PC-9 (cell line): Measurements from ENCODE around the gene ADGRA3. TPM values are rescaled to one million over a fixed set of nuclear protein-coding genes. Genes with fewer than 3 reads are reported as not detected.

Experiments used
- BruUV-seq: library from RNA; stranded (reverse); fragments of 400-500 nt; replicated peaks from 2 replicates; lab custom pipeline; 2021; lab: Mats Ljungman, UMichigan
- CTCF ChIA-PET: fragments of 300-600 bp; sonication (Branson Sonifier 250); formaldehyde crosslinking; loops from one replicate; lab custom pipeline; 2022; ENCODE audit warnings: antibody characterized with exemption; lab: Charles Lee
- POLR2A ChIA-PET: fragments of 300-600 bp; sonication (Branson Sonifier 250); formaldehyde crosslinking; loops from one replicate; lab custom pipeline; 2022; ENCODE audit warnings: antibody characterized with exemption; ENCODE audit not compliant: unreplicated experiment; lab: Charles Lee
- DNase-seq, 2 experiments: peaks; one replicate each; pipeline versions ENCODE4 v3.0.0 to v3.0.0-alpha.2; 2015 to 2022; ENCODE audit warnings: mixed read lengths in 1 of 2
- H2AFZ ChIP-seq: fragments of 200-600 bp; sonication (generic); 2 replicates; pipeline ENCODE4 v1.8.1; 2017; ENCODE audit warnings: antibody characterized with exemption
- H3F3A ChIP-seq: fragments of 200-600 bp; sonication (generic); 2 replicates; pipeline ENCODE4 v1.8.1; 2017; ENCODE audit warnings: antibody characterized with exemption, mild to moderate bottlenecking, low read depth; ENCODE audit not compliant: insufficient read depth
- H3K27ac ChIP-seq: fragments of 200-600 bp; sonication (generic); 2 replicates; pipeline ENCODE4 v1.6.1; 2016; ENCODE audit warnings: mixed run types
- H3K27me3 ChIP-seq: fragments of 200-600 bp; sonication (generic); 2 replicates; pipeline ENCODE4 v1.6.1; 2016; ENCODE audit warnings: low read depth, mixed run types; ENCODE audit not compliant: insufficient read depth
- H3K36me3 ChIP-seq: fragments of 200-600 bp; sonication (generic); 2 replicates; pipeline ENCODE4 v1.6.1; 2016; ENCODE audit warnings: low read depth, mixed run types
- H3K4me1 ChIP-seq: fragments of 200-600 bp; sonication (generic); replicated peaks from 2 replicates; pipeline ENCODE4 v1.6.1; 2016; ENCODE audit warnings: mixed run types; ENCODE audit not compliant: insufficient read depth
- H3K4me2 ChIP-seq: fragments of 200-600 bp; sonication (generic); 2 replicates; pipeline ENCODE4 v1.6.1; 2017; ENCODE audit warnings: mixed run types
- H3K4me3 ChIP-seq: fragments of 200-600 bp; sonication (generic); 2 replicates; pipeline ENCODE4 v1.6.1; 2016; ENCODE audit warnings: mixed run types
- H3K79me2 ChIP-seq: fragments of 200-600 bp; sonication (generic); 2 replicates; pipeline ENCODE4 v1.6.1; 2017; ENCODE audit warnings: low read depth, mixed run types
- H3K9me2 ChIP-seq: fragments of 200-600 bp; sonication (generic); 2 replicates; pipeline ENCODE4 v1.8.1; 2017; ENCODE audit warnings: mild to moderate bottlenecking; ENCODE audit not compliant: insufficient read depth
- H3K9me3 ChIP-seq: fragments of 200-600 bp; sonication (generic); 2 replicates; pipeline ENCODE4 v1.8.1; 2016; ENCODE audit warnings: low read depth; ENCODE audit not compliant: insufficient read depth
- H4K20me1 ChIP-seq: fragments of 200-600 bp; sonication (generic); 2 replicates; pipeline ENCODE4 v1.8.1; 2017; ENCODE audit not compliant: insufficient read depth
- EZH2 ChIP-seq: fragments of 200-600 bp; sonication (generic); IDR thresholded peaks from 2 replicates; pipeline ENCODE4 v1.8.0; 2017; ENCODE audit warnings: antibody characterized with exemption, low read depth
- intact Hi-C: fragments of 100-400 bp; cut with micrococcal nuclease; formaldehyde crosslinking; loops from one replicate; pipeline ENCODE4 v1.10.0; 2022; ENCODE audit not compliant: unreplicated experiment
- total RNA-seq: library from RNA; stranded (reverse); gene quantifications from 2 replicates; pipeline ENCODE4 v1.2.3, GENCODE V29; 2021
- TF ChIP-seq, protein P1 (sequence below): fragments of 200-600 bp; sonication (generic); conservative IDR thresholded peaks from 2 replicates; pipeline ENCODE4 v1.6.1; 2017; ENCODE audit warnings: mixed run types, antibody characterized with exemption, mild to moderate bottlenecking, moderate library complexity

The ADGRA3 gene
- total RNA-seq, 1 experiment from 2014 or later: 40.5 TPM

DNA sequence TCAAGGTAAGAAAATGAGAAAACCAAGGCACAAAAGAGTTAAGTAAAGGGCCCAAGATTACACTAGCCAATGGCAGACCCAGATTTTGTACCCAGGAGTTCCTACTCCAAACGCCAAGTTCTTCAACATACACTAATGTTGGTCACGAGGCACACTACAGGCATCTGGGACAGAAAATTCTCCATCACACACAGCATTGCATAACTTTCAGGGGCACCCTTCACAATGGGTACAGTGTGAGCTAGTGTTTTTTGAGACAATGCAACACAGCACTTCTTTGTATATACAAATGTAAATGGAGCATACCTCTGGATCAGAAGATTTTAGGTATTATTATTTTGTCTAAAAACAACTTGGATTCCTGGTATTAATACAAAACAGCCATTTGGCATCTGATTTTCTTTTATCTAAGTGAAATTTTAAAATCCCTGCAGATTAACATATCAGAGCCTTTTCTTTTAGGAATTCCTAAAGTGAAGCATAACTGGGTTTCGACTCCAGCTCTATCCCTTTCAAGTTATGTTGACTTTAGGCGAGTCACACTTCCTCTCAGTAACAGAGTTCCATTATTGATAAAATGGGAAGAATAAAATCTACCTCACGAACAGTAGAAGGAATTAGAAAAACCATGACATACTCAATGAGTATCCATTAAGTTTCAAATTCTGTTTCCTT is 41.1 kb downstream of the ADGRA3 start:
- no peaks in the 10 kb centered on the region for H3K27me3 ChIP-seq
- intact Hi-C loops: no loop called here
- no peak overlapping the region for H2AFZ ChIP-seq
- no peak overlapping the region for H3K4me3 ChIP-seq
- TF ChIP-seq, protein P1, sequence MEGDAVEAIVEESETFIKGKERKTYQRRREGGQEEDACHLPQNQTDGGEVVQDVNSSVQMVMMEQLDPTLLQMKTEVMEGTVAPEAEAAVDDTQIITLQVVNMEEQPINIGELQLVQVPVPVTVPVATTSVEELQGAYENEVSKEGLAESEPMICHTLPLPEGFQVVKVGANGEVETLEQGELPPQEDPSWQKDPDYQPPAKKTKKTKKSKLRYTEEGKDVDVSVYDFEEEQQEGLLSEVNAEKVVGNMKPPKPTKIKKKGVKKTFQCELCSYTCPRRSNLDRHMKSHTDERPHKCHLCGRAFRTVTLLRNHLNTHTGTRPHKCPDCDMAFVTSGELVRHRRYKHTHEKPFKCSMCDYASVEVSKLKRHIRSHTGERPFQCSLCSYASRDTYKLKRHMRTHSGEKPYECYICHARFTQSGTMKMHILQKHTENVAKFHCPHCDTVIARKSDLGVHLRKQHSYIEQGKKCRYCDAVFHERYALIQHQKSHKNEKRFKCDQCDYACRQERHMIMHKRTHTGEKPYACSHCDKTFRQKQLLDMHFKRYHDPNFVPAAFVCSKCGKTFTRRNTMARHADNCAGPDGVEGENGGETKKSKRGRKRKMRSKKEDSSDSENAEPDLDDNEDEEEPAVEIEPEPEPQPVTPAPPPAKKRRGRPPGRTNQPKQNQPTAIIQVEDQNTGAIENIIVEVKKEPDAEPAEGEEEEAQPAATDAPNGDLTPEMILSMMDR: no peak
- no peak for TF ChIP-seq EZH2
- CTCF ChIA-PET: no interaction called here
- POLR2A ChIA-PET: interaction anchor here (0.6 to 0.7 kb wide), 2 partner anchors 20 to 25 kb away, joined by 4 to 7 read pairs; no protein-coding TSS in a partner anchor
- H3K4me2 ChIP-seq: 0 out of 2 replicates have a peak overlapping the region, but pooled peaks have one; percentile 7
- peaks cover 23% of the 10 kb centered on the region for H3K4me1 ChIP-seq
- no peaks in the 10 kb centered on the region for H3K9me3 ChIP-seq
- peak overlapping the region; percentile 63 for H3K27ac ChIP-seq
- no peaks in the 10 kb centered on the region for H4K20me1 ChIP-seq
- H3K79me2 ChIP-seq: peaks cover 39% of the 10 kb centered on the region
- 0 out of 2 replicates have a peak, but pooled peaks cover 10% of the 10 kb centered on the region for H3F3A ChIP-seq
- DNase-seq: peak in 1 of 2 experiments; percentile 52
- no peaks in the 10 kb centered on the region for H3K36me3 ChIP-seq
- H3K9me2 ChIP-seq: no peaks in the 10 kb centered on the region
- BruUV-seq: no TSS peak

DNA sequence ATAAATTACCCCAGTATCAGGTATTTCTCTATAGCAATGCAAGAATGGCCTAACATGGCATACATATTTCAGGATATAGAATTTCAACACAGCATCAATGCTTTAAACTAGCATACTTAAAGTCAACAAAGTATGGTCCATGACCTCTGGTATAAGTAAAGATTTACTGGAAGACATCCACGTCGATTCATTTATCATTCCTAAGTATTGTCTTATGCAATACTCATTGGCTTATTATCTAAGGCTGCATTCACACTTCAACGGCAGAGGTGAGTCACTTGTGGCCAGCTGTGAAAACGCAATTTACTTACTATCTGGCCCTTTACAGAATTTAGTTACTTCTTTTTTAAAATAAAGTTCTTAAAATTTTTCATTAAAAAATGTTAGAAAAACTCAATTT is 42.6 kb downstream of the ADGRA3 start:
- ChIA-PET CTCF (no interaction called here), POLR2A (no interaction called here)
- Histone ChIP-seq H3K9me3 (no peaks in the 10 kb centered on the region), H3K9me2 (no peaks in the 10 kb centered on the region), H3K79me2 (peaks cover 35% of the 10 kb centered on the region), H3K4me1 (peaks cover 23% of the 10 kb centered on the region), H3K4me3 (no peak overlapping the region), H3K36me3 (no peaks in the 10 kb centered on the region), H4K20me1 (no peaks in the 10 kb centered on the region), H3K4me2 (no peak overlapping the region), H3K27ac (no peak overlapping the region; the same call in 1 of the 2 replicates), H2AFZ (no peak overlapping the region), H3K27me3 (no peaks in the 10 kb centered on the region), H3F3A (0 out of 2 replicates have a peak, but pooled peaks cover 10% of the 10 kb centered on the region)
- BruUV-seq: no TSS peak
- intact Hi-C loops: no loop called here
- DNase-seq: peak in 1 of 2 experiments; percentile 57
- no peak for TF ChIP-seq EZH2
- TF ChIP-seq, protein P1: no peak

DNA sequence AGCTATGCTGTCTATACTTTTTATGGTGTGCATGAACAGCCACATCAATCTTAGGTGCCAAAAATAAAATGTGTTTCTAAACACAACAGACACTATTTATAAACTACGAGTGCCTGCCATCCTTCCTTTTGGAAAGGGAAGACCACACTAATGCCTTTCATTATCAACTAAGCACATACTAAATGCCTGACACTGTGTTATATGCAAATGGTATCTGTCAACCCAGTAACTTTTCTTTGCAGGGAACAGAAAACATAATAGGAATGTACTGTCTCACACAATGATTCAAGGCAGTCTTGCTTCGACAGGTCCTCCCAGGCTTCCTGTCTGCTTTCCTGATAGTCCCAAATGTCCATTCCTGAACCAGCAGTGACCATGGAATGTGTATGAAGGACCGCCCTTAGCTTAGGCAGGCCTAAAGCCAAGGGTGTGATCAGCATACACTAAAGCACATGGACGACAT is 43.8 kb downstream of the ADGRA3 start:
- no peak for DNase-seq
- H3K27me3 ChIP-seq: no peaks in the 10 kb centered on the region
- H3K9me2 ChIP-seq: no peaks in the 10 kb centered on the region
- intact Hi-C loops: no loop called here
- H3K4me2 ChIP-seq: no peak overlapping the region
- ChIA-PET POLR2A (no interaction called here), CTCF (no interaction called here)
- no peak overlapping the region for H3K27ac ChIP-seq
- TF ChIP-seq EZH2: no peak
- TF ChIP-seq, protein P1: no peak
- no peaks in the 10 kb centered on the region for H4K20me1 ChIP-seq
- no peaks in the 10 kb centered on the region for H3K36me3 ChIP-seq
- no peak overlapping the region for H3K4me3 ChIP-seq
- peaks cover 23% of the 10 kb centered on the region for H3K4me1 ChIP-seq
- H3K79me2 ChIP-seq: peaks cover 23% of the 10 kb centered on the region
- no TSS peak for BruUV-seq
- H3K9me3 ChIP-seq: no peaks in the 10 kb centered on the region
- H2AFZ ChIP-seq: no peak overlapping the region
- 0 out of 2 replicates have a peak, but pooled peaks cover 10% of the 10 kb centered on the region for H3F3A ChIP-seq
